Kidney (tissue), 14 donors: Measurements from ENCODE around the gene LCNL1. TPM values are rescaled to one million over a fixed set of nuclear protein-coding genes. Genes with fewer than 3 reads are reported as not detected.

ENCODE experiments used
- DNase-seq, 5 donors: peaks; one replicate each; pipeline ENCODE4 v3.0.0-alpha.2; 2013 to 2020
- FAIRE-seq: peaks from 2 replicates; lab custom pipeline; 2012; peaks lifted over from hg19 to GRCh38; lab: Jason Lieb, UNC
- H3K27ac ChIP-seq, 2 donors: one replicate each; pipeline ENCODE4 v1.7.0; 2013; ENCODE audit warnings: low read depth in 2 of 2, low read length in 2 of 2, inconsistent platforms in 1 of 2
- H3K27me3 ChIP-seq: one replicate; pipeline ENCODE4 v1.7.1; 2013; ENCODE audit warnings: low read length, inconsistent platforms; ENCODE audit not compliant: control insufficient read depth, insufficient read depth
- H3K36me3 ChIP-seq, 3 donors: one replicate each; pipeline versions ENCODE4 v1.7.0 to v1.7.1; 2013; ENCODE audit warnings: low read length in 3 of 3, control low read depth in 1 of 3, inconsistent platforms in 1 of 3; ENCODE audit not compliant: insufficient read depth in 3 of 3, control insufficient read depth in 2 of 3
- H3K4me1 ChIP-seq, 3 donors: one replicate each; pipeline versions ENCODE4 v1.7.0 to v1.7.1; 2013; ENCODE audit warnings: low read length in 3 of 3, inconsistent platforms in 1 of 3, low read depth in 1 of 3; ENCODE audit not compliant: control insufficient read depth in 2 of 3, insufficient read depth in 2 of 3
- H3K4me3 ChIP-seq, 3 donors: one replicate each; pipeline versions ENCODE4 v1.7.0 to v1.8.1; 2013; ENCODE audit warnings: low read length in 3 of 3, control low read depth in 1 of 3, inconsistent platforms in 1 of 3
- H3K9ac ChIP-seq, 3 donors: one replicate each; pipeline versions ENCODE4 v1.7.0 to v1.7.1; 2013; ENCODE audit warnings: low read length in 3 of 3, control low read depth in 1 of 3, inconsistent platforms in 1 of 3
- H3K9me3 ChIP-seq, 3 donors: one replicate each; pipeline versions ENCODE4 v1.7.0 to v1.7.1; 2013; ENCODE audit warnings: low read length in 3 of 3, control low read depth in 1 of 3, inconsistent platforms in 1 of 3; ENCODE audit not compliant: control insufficient read depth in 2 of 3, insufficient read depth in 1 of 3
- CTCF ChIP-seq: IDR thresholded peaks from 3 replicates; pipeline ENCODE4 v1.5.1; 2012; ENCODE audit warnings: mild to moderate bottlenecking, moderate library complexity, borderline replicate concordance; ENCODE audit not compliant: insufficient read depth; ENCODE audit errors: extremely low read depth
- intact Hi-C: fragments of 100-400 bp; cut with DNase I; formaldehyde crosslinking; loops from one replicate; pipeline ENCODE4 v1.11.1; 2022
- polyA plus RNA-seq: library from polyadenylated mRNA; stranded (reverse); fragments of 350-450 nt; fragmentation: Illumina TruSeq; extraction: RNeasy Lipid Tissue Mini Kit (QIAGEN cat#74804); gene quantifications from one replicate; pipeline ENCODE4 v1.2.3, GENCODE V29; 2014; ENCODE audit warnings: low read depth, low replicate concordance; ENCODE audit not compliant: insufficient read depth
- total RNA-seq: library from RNA; stranded (reverse); fragmentation: NEBNext Ultra II Directional; extraction: Animal tissue kit (Norgen Biotek cat#: 25700); gene quantifications from one replicate; pipeline ENCODE4 v1.2.1, GENCODE V29; 2021
- donor health status: control.
- donor health status: control.
- donor health status: control.
- donor health status: control.
- donor health status: control.
- donor health status: DM: yes; HTN: yes; CAD: no.
- donor health status: Normal renal cell carcinoma (clear cell type).

LCNL1 gene
- total and polyA plus RNA-seq, 2 donors from 2014 or later = 0.54 to 1.4 TPM

DNA sequence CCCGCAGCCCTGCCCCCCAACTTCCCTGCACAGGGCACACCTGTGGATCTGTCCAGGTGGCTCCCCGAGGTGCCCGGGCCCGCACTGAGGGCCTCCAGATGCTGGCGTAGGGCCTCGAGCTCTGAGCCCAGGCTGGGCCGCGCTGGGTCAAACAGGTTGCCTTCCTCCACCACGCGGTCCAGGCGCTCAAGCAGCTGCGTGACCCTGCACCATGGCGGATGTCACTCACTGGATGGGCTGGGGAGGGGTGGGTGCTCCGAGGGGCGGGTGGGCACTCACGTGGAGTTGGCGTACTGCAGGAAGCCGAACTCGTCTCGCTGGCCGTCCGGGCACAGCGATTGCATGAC is 39.8 kb downstream of the LCNL1 start:
- Histone ChIP-seq H3K27me3 (no peaks in the 10 kb centered on the region), H3K9ac (no peak overlapping the region), H3K9me3 (no peaks in the 10 kb centered on the region), H3K4me3 (no peak overlapping the region), H3K4me1 (peaks cover 0 to 22% (median 10%) of the 10 kb centered on the region in 3 donors), H3K27ac (no peak overlapping the region), H3K36me3 (no peaks in the 10 kb centered on the region)
- TF ChIP-seq CTCF = no peak
- FAIRE-seq (no peak), DNase-seq (no peak)
- intact Hi-C loops = loop anchor here (10.0 kb wide), 1 partner anchor 68 kb away; the partner anchor contains the start of gene LCN12

- H3K9ac ChIP-seq = no peak overlapping the region
- no peak overlapping the region for H3K27ac ChIP-seq
- H3K9me3 ChIP-seq = no peaks in the 10 kb centered on the region
- intact Hi-C loops = loop anchor here (10.0 kb wide), 1 partner anchor 68 kb away; the partner anchor contains the start of gene LCN12
- no peak overlapping the region for H3K4me3 ChIP-seq
- no peak for TF ChIP-seq CTCF
- DNase-seq (no peak), FAIRE-seq (no peak)
- no peaks in the 10 kb centered on the region for H3K36me3 ChIP-seq
- H3K27me3 ChIP-seq = no peaks in the 10 kb centered on the region
- peaks cover 0 to 22% (median 10%) of the 10 kb centered on the region in 3 donors for H3K4me1 ChIP-seq
Observed at GRCh38 chr9:137023157-137023556, 40.4 kb downstream of the LCNL1 start.

DNA sequence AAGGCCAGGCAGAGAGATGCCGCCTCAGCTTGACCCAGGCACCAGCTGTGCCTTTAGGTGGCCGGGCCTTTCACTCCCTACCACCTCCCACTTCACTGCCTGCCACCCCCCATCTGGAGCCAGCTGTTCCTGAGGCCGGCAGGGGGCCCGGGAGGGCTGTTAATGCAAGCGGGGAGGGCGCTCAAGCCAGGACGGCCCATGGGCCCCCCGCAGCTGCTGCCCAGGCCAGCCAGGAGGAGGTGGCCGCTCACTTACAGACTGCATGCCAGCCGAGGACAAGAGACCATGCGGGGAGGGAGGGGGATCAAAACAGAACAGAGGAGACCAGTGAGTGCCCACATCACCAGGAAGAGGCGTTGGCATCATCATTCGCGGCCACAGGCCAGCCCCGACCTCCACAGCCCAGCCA is 40.8 kb downstream of the LCNL1 start:
- no peaks in the 10 kb centered on the region for H3K27me3 ChIP-seq
- no peak overlapping the region for H3K27ac ChIP-seq
- H3K9me3 ChIP-seq = no peaks in the 10 kb centered on the region
- no peak overlapping the region for H3K9ac ChIP-seq
- FAIRE-seq (no peak), DNase-seq (no peak)
- H3K4me3 ChIP-seq = no peak overlapping the region
- H3K4me1 ChIP-seq = peaks cover 0 to 25% (median 11%) of the 10 kb centered on the region in 3 donors
- intact Hi-C loops = loop anchor here (10.0 kb wide), 1 partner anchor 69 kb away; the partner anchor contains the start of gene LCN12
- no peaks in the 10 kb centered on the region for H3K36me3 ChIP-seq
- TF ChIP-seq CTCF = no peak
